IPS-20b (cell line): ENCODE data around the gene HACD2.

ENCODE experiments used
- H3K27ac ChIP-seq: one replicate; pipeline ENCODE4 v1.5.1; 2013; ENCODE audit warnings: low read length
- H3K27me3 ChIP-seq: 2 replicates; pipeline ENCODE4 v1.6.1; 2013; ENCODE audit warnings: mild to moderate bottlenecking, low read length, inconsistent platforms; ENCODE audit not compliant: insufficient read depth
- H3K36me3 ChIP-seq: 2 replicates; pipeline ENCODE4 v1.6.1; 2013; ENCODE audit warnings: low read depth, mild to moderate bottlenecking, inconsistent platforms, low read length, moderate library complexity; ENCODE audit not compliant: insufficient read depth
- H3K4me1 ChIP-seq: 2 replicates; pipeline ENCODE4 v1.6.1; 2013; ENCODE audit warnings: mild to moderate bottlenecking, control low read depth, inconsistent platforms, low read length, moderate library complexity; ENCODE audit not compliant: insufficient read depth
- H3K4me3 ChIP-seq: 2 replicates; pipeline ENCODE4 v1.5.1; 2013; ENCODE audit warnings: mild to moderate bottlenecking, low read length, inconsistent platforms
- H3K9ac ChIP-seq: 2 replicates; pipeline ENCODE4 v1.6.1; 2013; ENCODE audit warnings: low read depth, mild to moderate bottlenecking, inconsistent platforms, low read length, moderate library complexity
- H3K9me3 ChIP-seq: 2 replicates; pipeline ENCODE4 v1.6.1; 2013; ENCODE audit warnings: mild to moderate bottlenecking, low read depth, low read length, inconsistent platforms; ENCODE audit not compliant: insufficient read depth

The HACD2 gene

DNA sequence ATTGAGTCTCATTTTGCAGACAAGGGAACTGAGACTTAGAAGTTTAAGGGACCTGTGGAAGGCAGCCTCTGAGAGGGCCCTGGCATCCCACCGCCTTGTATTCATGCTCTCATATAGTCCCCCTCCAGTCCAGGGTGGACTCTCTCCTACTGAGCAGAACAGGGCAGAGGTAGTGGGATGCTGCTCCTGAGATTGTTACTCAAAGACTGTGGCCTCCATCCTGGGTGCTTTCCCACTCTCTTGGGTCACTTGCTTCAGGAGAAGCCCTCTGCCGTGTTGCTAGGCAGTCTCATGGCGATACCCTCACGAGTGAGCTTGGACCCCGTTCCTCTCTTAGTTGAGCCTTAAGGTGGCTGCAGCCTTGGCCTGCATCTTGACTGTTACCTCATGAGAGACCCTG lies 113.7 kb downstream of the HACD2 start:
- H3K4me1 ChIP-seq, result no peaks in the 10 kb centered on the region
- H3K36me3 ChIP-seq, result no peaks in the 10 kb centered on the region
- no peaks in the 10 kb centered on the region for H3K9me3 ChIP-seq
- H3K9ac ChIP-seq, result no peak overlapping the region
- no peak overlapping the region for H3K27ac ChIP-seq
- H3K27me3 ChIP-seq, result no peaks in the 10 kb centered on the region
- no peak overlapping the region for H3K4me3 ChIP-seq

GRCh38 chr3:123469323-123469995 lies 115.4 kb downstream of the HACD2 start:
- H3K9me3 ChIP-seq, result no peaks in the 10 kb centered on the region
- no peaks in the 10 kb centered on the region for H3K27me3 ChIP-seq
- H3K4me3 ChIP-seq, result no peak overlapping the region

GRCh38 chr3:123467046-123467445 lies 117.8 kb downstream of the HACD2 start:
- H3K27ac ChIP-seq, result no peak overlapping the region
- H3K9ac ChIP-seq, result no peak overlapping the region
- H3K27me3 ChIP-seq, result no peaks in the 10 kb centered on the region
- H3K36me3 ChIP-seq, result no peaks in the 10 kb centered on the region
- no peaks in the 10 kb centered on the region for H3K4me1 ChIP-seq
- no peaks in the 10 kb centered on the region for H3K9me3 ChIP-seq
- H3K4me3 ChIP-seq, result no peak overlapping the region

More at GRCh38 chr3:123469323-123469995, 115.4 kb downstream of the HACD2 start:
- Histone ChIP-seq H3K4me1 (no peaks in the 10 kb centered on the region), H3K9ac (no peak overlapping the region), H3K36me3 (no peaks in the 10 kb centered on the region), H3K27ac (no peak overlapping the region)

DNA sequence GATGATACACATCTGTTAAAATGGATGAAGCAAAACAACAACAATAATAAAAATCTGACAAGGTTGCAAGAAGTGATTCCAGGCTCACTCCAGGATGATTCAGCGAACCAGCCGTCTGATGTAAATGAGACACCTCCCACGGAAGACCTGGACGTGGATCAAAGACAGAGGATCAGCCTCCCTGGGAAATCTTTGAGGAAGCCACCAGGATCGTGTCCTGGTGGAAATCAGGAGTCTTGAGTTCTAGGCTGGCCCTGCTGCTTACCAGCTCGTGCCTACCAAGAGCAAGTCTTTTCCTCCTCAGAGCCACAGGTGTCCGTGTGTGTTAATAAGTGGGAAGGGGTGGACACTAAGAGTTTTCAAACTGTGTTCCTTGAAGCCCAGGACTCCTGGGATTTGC lies 120.6 kb downstream of the HACD2 start:
- H3K27me3 ChIP-seq, result no peaks in the 10 kb centered on the region
- no peaks in the 10 kb centered on the region for H3K4me1 ChIP-seq
- H3K27ac ChIP-seq, result no peak overlapping the region
- H3K9me3 ChIP-seq, result no peaks in the 10 kb centered on the region
- no peak overlapping the region for H3K9ac ChIP-seq
- no peak overlapping the region for H3K4me3 ChIP-seq
- H3K36me3 ChIP-seq, result no peaks in the 10 kb centered on the region

DNA sequence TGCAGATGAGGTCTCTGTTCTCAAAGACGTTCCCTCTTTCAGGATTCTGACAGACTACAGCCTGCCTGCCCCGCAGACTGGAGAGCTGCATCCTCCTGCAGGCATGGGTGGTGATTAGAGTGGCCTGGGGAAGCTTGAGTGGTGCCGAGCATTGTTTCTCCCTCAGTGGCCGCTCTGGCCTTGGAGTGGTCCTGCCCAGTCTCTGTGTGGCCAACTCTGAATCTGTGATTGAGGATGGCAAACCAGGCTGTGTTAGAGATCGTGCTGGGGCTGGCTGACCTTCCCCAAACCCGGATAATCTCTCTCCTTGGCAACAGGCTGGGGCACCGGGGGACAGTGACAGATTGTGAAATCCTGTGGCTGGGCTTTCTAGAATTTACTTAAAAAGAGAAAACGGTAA lies 125.0 kb downstream of the HACD2 start:
- H3K9ac ChIP-seq, result no peak overlapping the region
- no peaks in the 10 kb centered on the region for H3K27me3 ChIP-seq
- no peak overlapping the region for H3K27ac ChIP-seq
- no peaks in the 10 kb centered on the region for H3K9me3 ChIP-seq
- peaks cover 10% of the 10 kb centered on the region; the same call in 1 of the 2 replicates for H3K4me1 ChIP-seq
- H3K36me3 ChIP-seq, result no peaks in the 10 kb centered on the region
- H3K4me3 ChIP-seq, result no peak overlapping the region

GRCh38 chr3:123458255-123458654 lies 126.6 kb downstream of the HACD2 start:
- Histone ChIP-seq H3K4me1 (peaks cover 10% of the 10 kb centered on the region; the same call in 1 of the 2 replicates), H3K36me3 (no peaks in the 10 kb centered on the region), H3K9ac (no peak overlapping the region), H3K27ac (no peak overlapping the region), H3K4me3 (no peak overlapping the region), H3K27me3 (no peaks in the 10 kb centered on the region), H3K9me3 (no peaks in the 10 kb centered on the region)

DNA sequence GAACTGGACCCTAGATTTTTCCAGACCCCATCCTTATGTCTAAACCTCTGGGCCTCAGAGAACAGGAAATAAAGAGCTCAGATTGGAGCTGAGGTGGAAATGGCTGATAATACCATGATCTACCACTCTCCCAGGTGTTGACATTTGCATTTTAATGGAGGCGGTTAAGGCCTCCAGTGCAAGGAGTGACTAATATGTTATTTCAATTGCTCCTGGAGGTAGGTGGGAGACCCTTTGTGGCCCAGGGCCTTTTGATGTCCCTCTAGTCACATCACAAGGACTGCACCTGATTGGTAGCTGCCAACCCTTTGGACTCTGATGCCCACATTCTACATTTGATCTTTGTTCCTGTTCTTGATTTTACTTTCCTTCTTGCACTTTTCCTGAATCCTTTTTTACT lies 127.0 kb downstream of the HACD2 start:
- H3K4me3 ChIP-seq, result peak overlapping the region; percentile 34; the same call in 1 of the 2 replicates
- no peaks in the 10 kb centered on the region for H3K27me3 ChIP-seq
- no peaks in the 10 kb centered on the region for H3K9me3 ChIP-seq
- H3K4me1 ChIP-seq, result peaks cover 10% of the 10 kb centered on the region; the same call in 1 of the 2 replicates
- no peaks in the 10 kb centered on the region for H3K36me3 ChIP-seq
- H3K27ac ChIP-seq, result no peak overlapping the region
- no peak overlapping the region for H3K9ac ChIP-seq

DNA sequence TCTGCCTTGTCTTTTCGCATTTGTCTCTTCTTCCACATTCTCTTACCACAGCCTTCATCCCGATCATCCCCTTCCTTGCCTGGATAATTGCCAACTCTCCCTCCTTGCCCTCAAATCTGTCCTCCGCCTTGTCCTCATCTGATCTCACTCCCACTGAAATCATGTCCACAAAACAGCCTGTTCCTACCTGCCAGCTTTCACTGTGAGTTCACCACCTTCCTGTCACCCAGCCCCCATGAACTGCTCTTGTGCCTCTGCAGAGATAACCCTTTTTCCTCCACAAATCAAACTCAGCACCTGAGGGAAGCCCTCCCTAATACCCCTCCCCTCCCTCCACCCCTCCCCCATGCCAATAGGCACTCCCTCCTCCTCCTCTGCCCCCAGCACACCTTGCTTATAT lies 131.2 kb downstream of the HACD2 start:
- Histone ChIP-seq H3K36me3 (no peaks in the 10 kb centered on the region), H3K9me3 (no peaks in the 10 kb centered on the region), H3K27me3 (peaks cover 26% of the 10 kb centered on the region), H3K9ac (no peak overlapping the region), H3K4me3 (no peak overlapping the region), H3K4me1 (peaks cover 10% of the 10 kb centered on the region; the same call in 1 of the 2 replicates), H3K27ac (no peak overlapping the region)

DNA sequence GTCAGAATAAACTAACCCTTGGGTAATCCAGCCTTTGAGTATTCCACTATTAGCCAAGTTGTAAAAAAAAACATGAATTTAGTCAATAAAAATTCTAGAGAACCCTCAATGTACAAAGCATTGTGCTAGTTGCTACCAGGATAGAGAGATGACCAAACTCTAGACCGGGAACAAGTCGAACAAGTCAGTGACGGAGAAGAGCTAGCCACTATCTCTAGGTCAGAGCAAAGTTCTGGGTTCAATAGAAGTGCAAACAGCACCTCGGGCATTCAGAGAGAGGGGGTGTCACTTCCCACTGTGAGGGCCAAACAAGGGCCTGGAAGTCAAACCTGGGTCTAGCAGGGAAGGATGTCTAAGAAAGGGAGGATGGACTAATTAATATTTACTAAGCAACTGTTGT lies 133.7 kb downstream of the HACD2 start:
- H3K27me3 ChIP-seq, result peaks cover 49% of the 10 kb centered on the region
- H3K9ac ChIP-seq, result no peak overlapping the region
- H3K4me1 ChIP-seq, result no peaks in the 10 kb centered on the region
- H3K36me3 ChIP-seq, result no peaks in the 10 kb centered on the region
- no peaks in the 10 kb centered on the region for H3K9me3 ChIP-seq
- H3K27ac ChIP-seq, result no peak overlapping the region
- no peak overlapping the region for H3K4me3 ChIP-seq

DNA sequence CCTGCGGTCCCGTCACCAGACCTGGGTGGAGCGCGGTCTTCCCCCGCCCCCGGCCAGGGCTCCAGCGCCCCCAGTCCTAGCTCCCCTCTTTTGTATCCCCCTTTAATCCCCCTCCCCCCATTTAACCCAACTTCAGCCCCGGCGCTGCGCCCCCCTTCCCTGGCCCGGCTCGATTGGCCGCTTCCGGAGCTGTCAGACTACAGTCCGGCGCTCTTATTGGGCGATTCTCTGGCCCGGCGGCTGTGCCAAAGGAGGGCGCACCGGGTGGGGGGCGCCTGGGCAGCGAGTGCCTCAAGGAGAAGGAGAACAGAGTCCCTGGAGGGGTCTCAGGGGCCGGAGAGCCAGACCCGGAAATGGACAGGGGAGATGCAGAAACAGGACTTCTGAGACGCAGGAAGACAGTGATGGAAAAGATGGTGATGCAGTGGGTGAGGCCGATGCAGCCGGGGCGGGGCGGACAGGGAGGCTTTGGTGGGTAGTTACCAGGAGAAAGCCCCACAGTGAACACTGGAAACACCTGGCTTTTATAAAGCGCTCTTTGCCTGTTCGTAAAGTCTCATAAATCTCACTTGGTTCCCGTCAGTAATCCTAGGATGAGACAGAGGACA lies 134.8 kb downstream of the HACD2 start:
- Histone ChIP-seq H3K4me1 (peaks cover under 1% of the 10 kb centered on the region; the same call in 1 of the 2 replicates), H3K9ac (no peak overlapping the region), H3K4me3 (peak overlapping the region; percentile 68; the same call in 1 of the 2 replicates), H3K27ac (no peak overlapping the region), H3K27me3 (peaks cover 60% of the 10 kb centered on the region), H3K36me3 (no peaks in the 10 kb centered on the region), H3K9me3 (no peaks in the 10 kb centered on the region)

GRCh38 chr3:123449102-123449996 lies 135.5 kb downstream of the HACD2 start:
- no peaks in the 10 kb centered on the region for H3K36me3 ChIP-seq
- no peaks in the 10 kb centered on the region for H3K9me3 ChIP-seq
- H3K4me1 ChIP-seq, result peaks cover 4% of the 10 kb centered on the region; the same call in 1 of the 2 replicates
- H3K27me3 ChIP-seq, result peaks cover 67% of the 10 kb centered on the region
- no peak overlapping the region for H3K9ac ChIP-seq
- no peak overlapping the region for H3K27ac ChIP-seq
- H3K4me3 ChIP-seq, result peak overlapping the region; percentile 68; the same call in 1 of the 2 replicates
